ENCODE data around the gene CEACAM3. TPM values are rescaled to one million over a fixed set of nuclear protein-coding genes. Genes with fewer than 3 reads are reported as not detected.

The CEACAM3 gene
- total and polyA plus RNA-seq, 2 of the 8 experiments (the other 6 are each of a cell fraction or from before 2014, with no cell fraction given), result not detected

GRCh38 chr19:41808663-41809566, 12.5 kb downstream of the CEACAM3 start:
- no peak overlapping the region for H4K8ac ChIP-seq (ENCODE audit: extremely low read depth, insufficient read depth, low read length)
- no peak overlapping the region for H3K23ac ChIP-seq (ENCODE audit: insufficient read length)
- POLR2A ChIA-PET (ENCODE audit: partially characterized antibody), result no interaction called here
- WGBS, 2 experiments (ENCODE audit: extremely low coverage in 1 of 2, insufficient coverage in 1 of 2, insufficient read length in 1 of 2, insufficient replicate concordance in 2 of 2, low coverage in 1 of 2, low lambda C conversion rate in 2 of 2, missing lambda C conversion rate in 1 of 2), result 49% methylated on average over 3 of the region's 16 CpGs; no CpG with 5 or more reads in 1 of the 2 experiments
- H3K27ac ChIP-seq (ENCODE audit: low read depth, low read length), result no peak overlapping the region
- H4K91ac ChIP-seq (replicated peaks; ENCODE audit: insufficient read length, low read length), result no peak overlapping the region
- H4K5ac ChIP-seq (ENCODE audit: insufficient read length, low read depth, low read length), result no peak overlapping the region
- no peak overlapping the region for H3K18ac ChIP-seq (ENCODE audit: extremely low read depth, low read length)
- no peaks in the 10 kb centered on the region for H3K79me2 ChIP-seq (ENCODE audit: control insufficient read depth in 1 of 2, insufficient read depth in 2 of 2, low read length in 2 of 2)
- no peaks in the 10 kb centered on the region for H3K79me1 ChIP-seq (ENCODE audit: low read depth, low read length)
- no peak overlapping the region for H2BK15ac ChIP-seq (ENCODE audit: low read length)
- H2BK20ac ChIP-seq (ENCODE audit: low read length), result no peak overlapping the region
- no peak overlapping the region for H3K56ac ChIP-seq (replicated peaks; ENCODE audit: insufficient read length, low read depth, low read length)
- no peaks in the 10 kb centered on the region for H3K4me1 ChIP-seq (replicated peaks in 1 of 4; ENCODE audit: control insufficient read depth in 3 of 4, insufficient read depth in 4 of 4, low read length in 3 of 4)
- H2BK12ac ChIP-seq (ENCODE audit: low read depth, low read length), result no peak overlapping the region
- H3K36me3 ChIP-seq (ENCODE audit: control insufficient read depth in 2 of 4, insufficient read depth in 4 of 4, low read length in 3 of 4), result no peaks in the 10 kb centered on the region
- H2AFZ ChIP-seq (ENCODE audit: low read length), result no peak overlapping the region
- CTCF ChIA-PET (ENCODE audit: partially characterized antibody), result interaction anchor here (1.7 kb wide), 1 partner anchor 28 kb away, joined by 3 read pairs; no protein-coding TSS in a partner anchor
- H2BK5ac ChIP-seq (ENCODE audit: low read depth, low read length), result no peak overlapping the region
- DNase-seq (ENCODE audit: low read depth in 1 of 2, low spot score in 2 of 2) (no peak), FAIRE-seq (no peak)
- H3K9ac ChIP-seq (replicated peaks in 1 of 4; ENCODE audit: extremely low read depth in 1 of 4, low read depth in 3 of 4, low read length in 3 of 4), result no peak overlapping the region
- no peaks in the 10 kb centered on the region for H4K20me1 ChIP-seq (replicated peaks in 1 of 2; ENCODE audit: control insufficient read depth in 1 of 2, insufficient read depth in 2 of 2, low read length in 2 of 2)
- H3K27me3 ChIP-seq (replicated peaks in 1 of 4; ENCODE audit: control insufficient read depth in 3 of 4, extremely low read depth in 1 of 4, insufficient read depth in 3 of 4, low read length in 3 of 4), result no peaks in the 10 kb centered on the region
- H2AK5ac ChIP-seq (ENCODE audit: low read depth, low read length), result no peak overlapping the region
- H3K14ac ChIP-seq (ENCODE audit: insufficient read length), result no peak overlapping the region
- H3K4me2 ChIP-seq (ENCODE audit: insufficient read depth in 1 of 2, low read depth in 2 of 2, low read length in 2 of 2), result no peak overlapping the region
- no peak overlapping the region for H3K4me3 ChIP-seq (ENCODE audit: extremely low read depth in 1 of 4, insufficient read depth in 2 of 4, low read depth in 3 of 4, low read length in 4 of 4)
- TF ChIP-seq SRF (IDR thresholded peaks at IDR 0.05; ENCODE audit: low read depth, low read length) (no peak), TEAD4 (IDR thresholded peaks at IDR 0.05; ENCODE audit: low read depth, low read length) (no peak), KDM1A (IDR thresholded peaks at IDR 0.05; ENCODE audit: borderline replicate concordance, low read length) (no peak), HDAC6 (IDR thresholded peaks at IDR 0.05; ENCODE audit: low read depth, low read length) (no peak), ASH2L (IDR thresholded peaks at IDR 0.05; ENCODE audit: low read length) (no peak), SUZ12 (IDR thresholded peaks at IDR 0.05; ENCODE audit: low read length) (no peak), EGR1 (IDR thresholded peaks at IDR 0.05; ENCODE audit: borderline replicate concordance, low read depth, low read length) (no peak), SP4 (IDR thresholded peaks at IDR 0.05; ENCODE audit: low read length) (no peak), GTF2F1 (IDR thresholded peaks at IDR 0.05; ENCODE audit: borderline replicate concordance, low read depth, low read length) (no peak), BCL11A (IDR thresholded peaks at IDR 0.05; ENCODE audit: low read depth in 2 of 2, low read length in 2 of 2) (no peak), SIX5 (IDR thresholded peaks at IDR 0.05; ENCODE audit: low read depth, low read length) (no peak), EZH2 (IDR thresholded peaks at IDR 0.05; ENCODE audit: low read depth, low read length, severe bottlenecking) (no peak), TBP (IDR thresholded peaks at IDR 0.05; ENCODE audit: low read depth, low read length) (no peak)
- peaks cover 72 to 82% of the 10 kb centered on the region in 2 experiments for H3K9me3 ChIP-seq (ENCODE audit: insufficient read depth in 2 of 2, low read depth in 1 of 2, low read length in 1 of 2)
- no peaks in the 10 kb centered on the region for H3K23me2 ChIP-seq (ENCODE audit: low read depth, low read length)
- no peak overlapping the region for H3K4ac ChIP-seq (replicated peaks; ENCODE audit: insufficient read length, low read depth, low read length)
- H2BK120ac ChIP-seq (replicated peaks; ENCODE audit: low read depth, low read length), result no peak overlapping the region

Data from H1 (cell line).